GM12878 (cell line): ENCODE data around the gene TOP1. TPM values are rescaled to one million over a fixed set of nuclear protein-coding genes. Genes with fewer than 3 reads are reported as not detected.

Experiments
- ATAC-seq: fragments of 200-7000 bp; cut with Tn5 transposase; 3 replicates; pipeline ENCODE4 v1.9.1; 2020; ENCODE audit warnings: mild to moderate bottlenecking, moderate library complexity
- BruUV-seq: library from RNA; stranded (reverse); fragments of 400-500 nt; replicated peaks from 2 replicates; lab custom pipeline; 2021; lab: Mats Ljungman, UMichigan
- CTCF ChIA-PET: fragments of 300-600 bp; sonication (Branson Sonifier 250); formaldehyde crosslinking; extraction: SDS; loops from one replicate; lab custom pipeline; 2021; ENCODE audit warnings: inconsistent platforms; lab: Yijun Ruan, JAX
- POLR2A ChIA-PET: fragments of 350-600 bp; formaldehyde crosslinking; extraction: SDS; loops from one replicate; lab custom pipeline; 2021; ENCODE audit warnings: inconsistent platforms; lab: Charles Lee
- RAD21 ChIA-PET: fragments of 300-600 bp; sonication (Branson Sonifier 250); formaldehyde crosslinking; loops from one replicate; lab custom pipeline; 2023; ENCODE audit warnings: antibody characterized with exemption; ENCODE audit not compliant: unreplicated experiment; lab: Charles Lee
- SMC1A ChIA-PET: fragments of 300-600 bp; sonication (Branson Sonifier 250); formaldehyde crosslinking; loops from one replicate; lab custom pipeline; 2023; ENCODE audit not compliant: unreplicated experiment, uncharacterized antibody; lab: Charles Lee
- DNase-seq: peaks from one replicate; pipeline ENCODE4 v3.0.0-alpha.2; 2011; ENCODE audit warnings: low read depth, low spot score
- FAIRE-seq: peaks from 3 replicates; lab custom pipeline; 2011; peaks lifted over from hg19 to GRCh38; lab: Jason Lieb, UNC
- H2AFZ ChIP-seq: 2 replicates; pipeline ENCODE4 v1.6.0; 2011; ENCODE audit warnings: low read depth, low read length, control low read depth; ENCODE audit not compliant: control insufficient read depth
- H3K27ac ChIP-seq: 2 replicates; pipeline ENCODE4 v1.5.1; 2011; ENCODE audit warnings: control low read depth; ENCODE audit not compliant: control insufficient read depth, insufficient read depth
- H3K27me3 ChIP-seq, 2 experiments: replicated peaks in 1 of 2; 2 replicates each; pipeline versions ENCODE4 v1.6.0 to v1.6.1; 2011; ENCODE audit warnings: low read length in 1 of 2; ENCODE audit not compliant: control insufficient read depth in 2 of 2, insufficient read depth in 2 of 2
- H3K36me3 ChIP-seq, 2 experiments: 2 replicates each; pipeline ENCODE4 v1.5.1; 2011; ENCODE audit warnings: low read length in 1 of 2; ENCODE audit not compliant: control insufficient read depth in 2 of 2, insufficient read depth in 2 of 2
- H3K4me1 ChIP-seq: 2 replicates; pipeline ENCODE4 v1.6.1; 2011; ENCODE audit warnings: mild to moderate bottlenecking, low read length, moderate library complexity, mixed read lengths; ENCODE audit not compliant: control insufficient read depth, insufficient read depth
- H3K4me2 ChIP-seq: 2 replicates; pipeline ENCODE4 v1.6.0; 2011; ENCODE audit warnings: control low read depth; ENCODE audit not compliant: control insufficient read depth, insufficient read depth
- H3K4me3 ChIP-seq: fragments of 200-600 bp; sonication (generic); 2 replicates; pipeline ENCODE4 v1.5.1; 2016
- H3K79me2 ChIP-seq: 2 replicates; pipeline ENCODE4 v1.6.0; 2011; ENCODE audit warnings: low read length; ENCODE audit not compliant: control insufficient read depth, insufficient read depth
- H3K9ac ChIP-seq: 2 replicates; pipeline ENCODE4 v1.8.0; 2011; ENCODE audit warnings: low read length, control low read depth, mixed read lengths; ENCODE audit not compliant: control insufficient read depth, insufficient read depth
- H3K9me3 ChIP-seq: replicated peaks from 3 replicates; pipeline ENCODE4 v1.5.1; 2011; ENCODE audit warnings: mild to moderate bottlenecking, low read length; ENCODE audit not compliant: control insufficient read depth, insufficient read depth
- H4K20me1 ChIP-seq: 2 replicates; pipeline ENCODE4 v1.6.0; 2011; ENCODE audit not compliant: control insufficient read depth, insufficient read depth
- FOS ChIP-seq: IDR thresholded peaks from 3 replicates; pipeline ENCODE4 v1.6.1; 2011; ENCODE audit warnings: borderline replicate concordance; ENCODE audit not compliant: insufficient read length; ENCODE audit errors: extremely low read depth
- FOXM1 ChIP-seq: IDR thresholded peaks from 2 replicates; pipeline ENCODE4 v1.6.1; 2012; ENCODE audit warnings: low read depth, mild to moderate bottlenecking, inconsistent platforms, low read length, moderate library complexity
- PAX5 ChIP-seq: IDR thresholded peaks from 2 replicates; pipeline ENCODE4 v1.6.1; 2011; ENCODE audit warnings: low read depth, low read length, borderline replicate concordance
- RB1 ChIP-seq: fragments of 450-650 bp; formaldehyde crosslinking; IDR thresholded peaks from 2 replicates; pipeline ENCODE4 v1.6.1; 2017; ENCODE audit warnings: mild to moderate bottlenecking, borderline replicate concordance
- RELA ChIP-seq: fragments of 450-650 bp; IDR thresholded peaks from 2 replicates; pipeline ENCODE4 v1.8.0; 2014; ENCODE audit warnings: borderline replicate concordance; ENCODE audit not compliant: partially characterized antibody
- USF2 ChIP-seq: IDR thresholded peaks from 2 replicates; pipeline ENCODE4 v1.6.1; 2011; ENCODE audit warnings: low read depth, low read length, improper control_type of control experiment, borderline replicate concordance
- ZNF622 ChIP-seq: fragments of 450-650 bp; IDR thresholded peaks from 2 replicates; pipeline ENCODE4 v1.6.1; 2017; ENCODE audit warnings: mild to moderate bottlenecking, inconsistent platforms
- WGBS: methylation state at CpG from one replicate; pipeline ENCODE4 v1.1.6; 2016; ENCODE audit warnings: low lambda C conversion rate; ENCODE audit not compliant: insufficient replicate concordance, insufficient coverage; ENCODE audit errors: missing lambda C conversion rate; 5-methylcytosine and 5-hydroxymethylcytosine counted together
- in situ Hi-C: fragments of 300-500 bp; cut with MboI; formaldehyde crosslinking; loops from 9 replicates; pipeline ENCODE4 v1.14.3; 2018; ENCODE audit warnings: mixed read lengths
- intact Hi-C: fragments of 100-400 bp; cut with micrococcal nuclease; formaldehyde crosslinking; loops from one replicate; pipeline ENCODE4 v1.14.2; 2022; ENCODE audit not compliant: unreplicated experiment
- polyA plus RNA-seq, 11 experiments: library from polyadenylated mRNA; depleted of rRNA in 4 of 11; unstranded in 6 of 11; stranded (reverse) in 5 of 11; fragments of >200 nt; fragmentation: Nextera tagmentation in 4 of 11; fragmentation: Illumina TruSeq in 1 of 11; extraction: Ambion mirVana in 4 of 11; extraction: Trizol in 1 of 11; gene quantifications; 1 replicate in 1 of 11; 2 replicates in 10 of 11; pipeline versions ENCODE4 v1.2.1 to v1.2.3, GENCODE V29; 2011 to 2016; ENCODE audit warnings: inconsistent platforms in 2 of 11, missing spikeins in 2 of 11, low read depth in 1 of 11
- total RNA-seq, 4 experiments: library from RNA; depleted of rRNA in 3 of 4; stranded (reverse); fragments of >200 nt in 3 of 4; fragmentation: Illumina TruSeq in 1 of 4; extraction: Trizol in 1 of 4; gene quantifications; 2 replicates each; pipeline versions ENCODE4 v1.2.1 to v1.2.3, GENCODE V29; 2013 to 2021
- TF ChIP-seq, protein P1 (sequence below): fragments of 450-650 bp; IDR thresholded peaks from 2 replicates; pipeline ENCODE4 v1.6.1; 2018; ENCODE audit warnings: borderline replicate concordance, mild to moderate bottlenecking; ENCODE audit not compliant: partially characterized antibody
- TF ChIP-seq, protein P2 (sequence below): fragments of 450-650 bp; IDR thresholded peaks from 2 replicates; pipeline ENCODE4 v1.6.1; 2016; ENCODE audit warnings: mild to moderate bottlenecking

Gene TOP1
- total and polyA plus RNA-seq, 10 of the 15 experiments (the other 5 are each of a cell fraction or from before 2014, with no cell fraction given): 21.5 to 128 (median 47.3) TPM

GRCh38 chr20:41037179-41037578 lies 8.6 kb downstream of the TOP1 start:
- ChIA-PET POLR2A (interaction anchor here (1.2 to 6.5 kb wide), 5 partner anchors 8 to 56 kb away, joined by 4 to 66 read pairs (median 9); partner anchors contain the start of gene TOP1), RAD21 (interaction anchor here (1.0 to 27.8 kb wide), 8 partner anchors 10 to 68 kb away, joined by 3 to 696 read pairs (median 10); no protein-coding TSS in a partner anchor)

More at GRCh38 chr20:41037179-41037578, 8.6 kb downstream of the TOP1 start:
- Histone ChIP-seq H3K4me1 (no peaks in the 10 kb centered on the region), H3K4me2 (no peak overlapping the region), H3K9ac (no peak overlapping the region), H3K27ac (no peak overlapping the region), H3K79me2 (peaks cover 96% of the 10 kb centered on the region), H3K36me3 (peaks cover 0 to 3% of the 10 kb centered on the region in 2 experiments; a peak in 2 of 4 replicates), H3K9me3 (no peaks in the 10 kb centered on the region), H3K27me3 (no peaks in the 10 kb centered on the region), H4K20me1 (no peaks in the 10 kb centered on the region), H2AFZ (no peak overlapping the region), H3K4me3 (no peak overlapping the region)
- ATAC-seq: no peak
- no peak for DNase-seq
- ChIA-PET CTCF (interaction anchor here (1.1 to 24.4 kb wide), 6 partner anchors 10 to 58 kb away, joined by 4 to 510 read pairs (median 18); no protein-coding TSS in a partner anchor), SMC1A (interaction anchor here (0.6 to 16.6 kb wide), 8 partner anchors 8 to 59 kb away, joined by 3 to 456 read pairs (median 9); partner anchors contain the start of gene TOP1)
- FAIRE-seq: no peak
- WGBS: 68% methylated on average over 2 of the region's 2 CpGs
- intact Hi-C loops: no loop called here
- BruUV-seq: no TSS peak
- in situ Hi-C loops: no loop called here
- TF ChIP-seq USF2 (no peak), PAX5 (no peak), ZNF622 (no peak), FOS (no peak), RB1 (no peak), FOXM1 (no peak), RELA (no peak)
- TF ChIP-seq, protein P1, sequence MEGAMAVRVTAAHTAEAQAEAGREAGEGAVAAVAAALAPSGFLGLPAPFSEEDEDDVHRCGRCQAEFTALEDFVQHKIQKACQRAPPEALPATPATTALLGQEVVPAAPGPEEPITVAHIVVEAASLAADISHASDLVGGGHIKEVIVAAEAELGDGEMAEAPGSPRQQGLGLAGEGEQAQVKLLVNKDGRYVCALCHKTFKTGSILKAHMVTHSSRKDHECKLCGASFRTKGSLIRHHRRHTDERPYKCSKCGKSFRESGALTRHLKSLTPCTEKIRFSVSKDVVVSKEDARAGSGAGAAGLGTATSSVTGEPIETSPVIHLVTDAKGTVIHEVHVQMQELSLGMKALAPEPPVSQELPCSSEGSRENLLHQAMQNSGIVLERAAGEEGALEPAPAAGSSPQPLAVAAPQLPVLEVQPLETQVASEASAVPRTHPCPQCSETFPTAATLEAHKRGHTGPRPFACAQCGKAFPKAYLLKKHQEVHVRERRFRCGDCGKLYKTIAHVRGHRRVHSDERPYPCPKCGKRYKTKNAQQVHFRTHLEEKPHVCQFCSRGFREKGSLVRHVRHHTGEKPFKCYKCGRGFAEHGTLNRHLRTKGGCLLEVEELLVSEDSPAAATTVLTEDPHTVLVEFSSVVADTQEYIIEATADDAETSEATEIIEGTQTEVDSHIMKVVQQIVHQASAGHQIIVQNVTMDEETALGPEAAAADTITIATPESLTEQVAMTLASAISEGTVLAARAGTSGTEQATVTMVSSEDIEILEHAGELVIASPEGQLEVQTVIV: no peak
- TF ChIP-seq, protein P2, sequence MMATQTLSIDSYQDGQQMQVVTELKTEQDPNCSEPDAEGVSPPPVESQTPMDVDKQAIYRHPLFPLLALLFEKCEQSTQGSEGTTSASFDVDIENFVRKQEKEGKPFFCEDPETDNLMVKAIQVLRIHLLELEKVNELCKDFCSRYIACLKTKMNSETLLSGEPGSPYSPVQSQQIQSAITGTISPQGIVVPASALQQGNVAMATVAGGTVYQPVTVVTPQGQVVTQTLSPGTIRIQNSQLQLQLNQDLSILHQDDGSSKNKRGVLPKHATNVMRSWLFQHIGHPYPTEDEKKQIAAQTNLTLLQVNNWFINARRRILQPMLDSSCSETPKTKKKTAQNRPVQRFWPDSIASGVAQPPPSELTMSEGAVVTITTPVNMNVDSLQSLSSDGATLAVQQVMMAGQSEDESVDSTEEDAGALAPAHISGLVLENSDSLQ: no peak
